Middle frontal gyrus (tissue), 1 donor: ENCODE measurements around the gene TMEM134.
"Not testable (repeated sequence)": the region's sequence is repeated elsewhere in the genome, so short reads cannot be mapped to it uniquely, and the experiment has no call there.

Experiments
- DNase-seq: peaks from one replicate; pipeline ENCODE4 v3.0.0-alpha.2; 2015; ENCODE audit warnings: low spot score; ENCODE audit errors: extremely low spot score

The TMEM134 gene

DNA sequence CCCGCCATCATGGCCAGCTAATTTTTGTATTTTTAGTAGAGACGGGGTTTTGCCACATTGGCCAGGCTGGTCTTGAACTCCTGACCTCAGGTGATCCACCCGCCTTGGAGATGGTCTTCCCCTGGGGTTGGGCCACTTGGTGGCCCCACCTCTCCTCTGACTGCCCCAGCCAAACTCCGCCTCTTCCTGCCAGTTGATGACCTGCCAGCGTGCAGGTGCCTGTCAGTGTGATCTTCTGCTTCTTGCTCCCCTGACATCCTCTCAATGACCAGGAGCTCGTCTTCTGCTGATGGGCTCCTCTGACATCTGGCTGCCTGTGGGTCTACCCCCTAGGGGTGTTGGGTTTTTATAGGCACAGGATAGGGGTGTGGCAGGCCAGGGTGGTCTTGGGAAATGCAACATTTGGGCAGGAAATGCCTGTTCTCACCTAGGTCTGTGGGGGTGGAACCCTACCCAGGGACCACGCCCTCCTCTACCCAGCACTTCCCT lies 16.9 kb upstream of the TMEM134 start:
- not testable (repeated sequence) for DNase-seq

DNA sequence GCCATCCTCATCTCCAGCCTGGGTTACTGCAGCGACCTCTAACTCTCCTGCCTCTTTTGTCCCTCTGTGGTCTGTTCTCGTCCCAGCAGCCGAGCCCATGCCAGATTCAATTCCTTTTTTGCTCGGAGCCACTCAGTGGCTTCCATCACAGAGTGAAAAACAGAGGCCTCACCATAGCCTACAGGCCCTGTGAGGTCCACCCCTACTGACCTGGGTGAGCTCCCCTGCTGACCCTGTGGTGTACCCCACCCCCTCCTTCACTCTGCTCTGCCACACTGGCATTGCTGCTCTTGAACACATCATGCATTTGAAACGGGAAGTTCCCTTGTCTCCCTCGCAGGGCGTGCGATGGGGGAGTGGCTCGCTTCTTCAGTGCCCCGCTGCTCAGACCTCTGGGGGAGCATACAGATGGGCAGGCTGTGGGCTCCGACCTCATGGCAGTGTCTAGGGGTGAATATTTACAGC lies 15.8 kb upstream of the TMEM134 start:
- no peak for DNase-seq

- DNase-seq: no peak
Observed at GRCh38 chr11:67483831-67484665, 15.0 kb upstream of the TMEM134 start.

- peak; percentile 97 for DNase-seq
Observed at GRCh38 chr11:67482827-67483798, 14.1 kb upstream of the TMEM134 start, which contains the start of gene AIP. Gene AIP, plus strand, starts transcription at chr11:67483026. Its CDS starts 133 bp downstream, at chr11:67483159.

GRCh38 chr11:67482275-67482826 lies 13.3 kb upstream of the TMEM134 start:
- no peak for DNase-seq

GRCh38 chr11:67477344-67478050 lies 8.4 kb upstream of the TMEM134 start:
- not testable (repeated sequence) for DNase-seq

GRCh38 chr11:67476692-67477091 lies 7.6 kb upstream of the TMEM134 start:
- DNase-seq: not testable (repeated sequence)

GRCh38 chr11:67472882-67473281 lies 3.8 kb upstream of the TMEM134 start:
- DNase-seq: no peak

GRCh38 chr11:67470337-67471002 lies 1.4 kb upstream of the TMEM134 start:
- DNase-seq: no peak

DNA sequence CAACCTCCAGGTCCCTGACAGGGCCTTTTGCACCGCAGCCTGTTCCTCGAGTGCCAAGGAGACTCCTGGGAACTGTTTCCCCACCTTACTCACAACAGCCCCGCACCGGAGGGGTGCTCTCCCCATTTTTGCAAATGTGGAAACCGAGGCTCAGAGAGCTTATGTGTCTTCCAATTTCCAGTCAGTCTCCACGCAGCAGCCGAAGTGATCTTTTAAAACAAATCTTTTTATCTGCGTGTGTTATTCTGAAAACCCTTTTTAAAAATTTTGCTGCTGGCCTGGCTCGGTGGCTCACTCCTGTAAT lies 409 bp upstream of the TMEM134 start:
- DNase-seq: no peak

GRCh38 chr11:67468456-67468758 lies 644 bp downstream of the TMEM134 start:
- no peak for DNase-seq

DNA sequence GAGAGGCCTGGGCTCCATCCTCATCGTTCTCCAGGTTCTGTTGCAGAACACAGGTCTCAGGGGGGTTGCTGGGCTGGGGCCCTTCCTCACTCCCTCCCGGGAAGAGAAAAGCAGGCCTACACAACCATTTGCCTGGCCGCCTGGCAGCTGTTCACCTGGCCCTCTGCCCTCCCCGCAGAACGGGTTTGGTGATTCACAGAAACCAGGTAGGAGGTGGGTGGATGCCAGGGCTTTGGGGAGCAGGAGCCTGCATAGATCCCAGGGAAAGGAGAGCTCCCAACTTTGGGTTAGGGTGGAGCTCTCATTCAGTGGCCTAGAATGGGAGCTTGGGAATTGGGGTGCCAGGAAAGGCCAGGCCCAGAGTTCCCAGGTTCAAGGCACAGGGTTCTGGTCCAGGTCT lies 995 bp downstream of the TMEM134 start:
- peak; percentile 7 for DNase-seq

DNA sequence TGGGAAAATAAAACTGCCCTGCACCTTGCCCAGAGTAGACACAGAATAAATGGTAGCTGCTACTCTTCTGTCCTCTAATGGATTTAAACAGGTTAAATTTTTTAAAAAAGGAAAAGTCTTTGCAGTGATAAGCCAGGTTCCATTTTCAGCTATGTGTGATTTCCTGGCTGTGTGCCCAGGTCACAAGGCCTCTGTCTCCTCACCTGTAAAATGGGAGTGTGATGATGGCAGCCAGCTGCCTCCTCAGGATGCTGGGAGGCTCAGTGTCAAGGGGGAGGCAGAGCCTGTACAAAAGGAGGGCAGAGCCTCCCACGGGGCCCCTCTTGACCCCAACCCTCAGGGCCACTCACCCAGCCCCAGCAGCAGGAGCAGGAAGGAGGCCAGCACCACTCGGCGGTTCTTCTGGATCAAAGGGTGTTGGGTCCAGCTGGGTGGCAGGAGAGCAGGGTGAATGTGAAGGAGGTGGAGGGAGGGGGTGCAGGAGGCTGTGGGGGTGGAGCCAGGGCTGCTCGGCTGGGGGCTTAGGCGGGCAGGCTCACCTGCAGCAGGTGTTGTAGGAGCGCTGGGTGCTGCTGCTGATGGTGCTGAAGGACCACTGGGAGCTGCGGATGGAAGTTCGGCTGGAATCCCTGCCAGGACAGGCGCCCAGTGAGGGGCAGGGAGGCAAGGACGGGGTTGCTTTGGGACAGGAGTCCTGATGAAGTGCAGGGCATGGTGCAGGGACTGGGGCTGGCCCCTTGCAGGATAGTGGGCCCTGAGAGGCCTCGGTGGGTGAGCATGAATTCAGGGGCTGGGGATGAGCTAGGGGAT lies 1.9 kb downstream of the TMEM134 start:
- DNase-seq: no peak

DNA sequence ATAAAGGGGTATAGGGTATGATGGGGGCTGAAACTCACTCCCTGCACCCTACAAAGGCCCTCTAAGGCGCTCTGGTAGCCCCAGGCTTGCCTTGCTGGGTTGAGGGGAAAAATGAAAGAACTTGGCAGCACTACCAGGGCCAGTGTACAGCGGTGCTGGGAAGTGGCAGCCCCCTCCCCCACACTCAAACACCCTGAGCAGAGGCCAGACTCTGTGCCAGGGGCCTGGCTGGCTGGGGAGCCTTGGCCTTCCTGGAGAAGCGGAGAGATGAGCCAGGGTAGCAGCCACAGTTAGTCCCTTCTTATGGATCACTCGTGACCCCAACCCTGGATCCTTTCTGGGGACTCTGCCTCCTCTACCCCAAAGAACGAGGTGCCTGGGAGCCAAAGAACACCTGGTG lies 2.7 kb downstream of the TMEM134 start:
- no peak for DNase-seq

- DNase-seq: not testable (repeated sequence)
Observed at GRCh38 chr11:67465530-67465929, 3.5 kb downstream of the TMEM134 start.

DNA sequence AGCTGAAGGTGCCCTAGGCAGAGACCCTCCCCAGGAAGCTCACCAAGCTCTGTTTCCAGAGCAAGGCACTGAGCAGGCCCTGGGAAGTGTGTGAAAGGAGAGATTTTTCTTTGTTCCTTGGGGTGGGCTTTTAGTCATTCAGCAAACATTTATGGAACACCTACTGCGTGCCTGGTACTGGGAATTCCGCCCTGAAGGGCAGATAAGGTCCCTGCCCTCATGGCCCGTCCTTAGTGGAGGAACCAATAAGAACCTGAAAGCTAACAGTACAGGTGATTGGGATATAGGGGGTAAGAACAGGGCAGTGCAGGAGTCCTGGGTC lies 3.9 kb downstream of the TMEM134 start:
- DNase-seq: no peak

- DNase-seq: no peak
Observed at GRCh38 chr11:67464411-67465188, 4.5 kb downstream of the TMEM134 start.

GRCh38 chr11:67463680-67464410 lies 5.2 kb downstream of the TMEM134 start:
- no peak for DNase-seq
